ENCODE results near the gene MT2A.

DNA sequence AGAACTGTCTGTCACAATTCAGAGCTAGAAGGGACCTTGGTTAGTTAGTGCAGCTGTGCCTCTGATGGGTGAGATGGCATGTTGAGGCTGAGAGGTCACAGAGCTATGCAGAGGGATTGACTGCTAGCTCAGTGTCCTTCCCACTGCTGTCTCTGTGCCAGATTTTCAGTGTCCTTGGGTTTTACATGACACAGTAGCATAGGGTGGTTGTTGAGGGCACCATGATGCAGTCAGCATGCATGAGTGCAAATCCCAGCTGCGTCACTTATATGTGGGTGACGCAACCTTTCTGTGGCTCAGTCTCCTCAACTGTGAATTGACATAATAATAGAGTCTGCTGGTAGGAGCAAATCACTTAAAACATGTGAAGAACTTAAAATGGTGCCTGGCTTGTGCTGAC is 32.8 kb downstream of the MT2A start:
- TF ChIP-seq, protein P1, sequence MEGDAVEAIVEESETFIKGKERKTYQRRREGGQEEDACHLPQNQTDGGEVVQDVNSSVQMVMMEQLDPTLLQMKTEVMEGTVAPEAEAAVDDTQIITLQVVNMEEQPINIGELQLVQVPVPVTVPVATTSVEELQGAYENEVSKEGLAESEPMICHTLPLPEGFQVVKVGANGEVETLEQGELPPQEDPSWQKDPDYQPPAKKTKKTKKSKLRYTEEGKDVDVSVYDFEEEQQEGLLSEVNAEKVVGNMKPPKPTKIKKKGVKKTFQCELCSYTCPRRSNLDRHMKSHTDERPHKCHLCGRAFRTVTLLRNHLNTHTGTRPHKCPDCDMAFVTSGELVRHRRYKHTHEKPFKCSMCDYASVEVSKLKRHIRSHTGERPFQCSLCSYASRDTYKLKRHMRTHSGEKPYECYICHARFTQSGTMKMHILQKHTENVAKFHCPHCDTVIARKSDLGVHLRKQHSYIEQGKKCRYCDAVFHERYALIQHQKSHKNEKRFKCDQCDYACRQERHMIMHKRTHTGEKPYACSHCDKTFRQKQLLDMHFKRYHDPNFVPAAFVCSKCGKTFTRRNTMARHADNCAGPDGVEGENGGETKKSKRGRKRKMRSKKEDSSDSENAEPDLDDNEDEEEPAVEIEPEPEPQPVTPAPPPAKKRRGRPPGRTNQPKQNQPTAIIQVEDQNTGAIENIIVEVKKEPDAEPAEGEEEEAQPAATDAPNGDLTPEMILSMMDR (conservative IDR thresholded peaks at IDR 0.05 in 1 of 2, IDR thresholded peaks at IDR 0.05 in 1 of 2; ENCODE audit: extremely low read depth in 1 of 2, insufficient read depth in 1 of 2, low read depth in 1 of 2, low read length in 2 of 2), result no peak
- TF ChIP-seq EZH2 (IDR thresholded peaks at IDR 0.05; ENCODE audit: borderline replicate concordance, low read length), result no peak
